ENCODE results near the gene PACS2. TPM values are rescaled to one million over a fixed set of nuclear protein-coding genes. Genes with fewer than 3 reads are reported as not detected.

PACS2 gene
- total RNA-seq, 2 experiments from 2014 or later = 28.3 to 29.9 TPM

- ChIA-PET POLR2A (interaction anchor here (0.9 to 2.4 kb wide), 3 partner anchors 11 to 17 kb away, joined by 3 to 8 read pairs (median 5); partner anchors contain the start of gene TEX22), CTCF (interaction anchor here (0.8 to 2.7 kb wide), 4 partner anchors 11 to 75 kb away, joined by 3 to 13 read pairs (median 6); no protein-coding TSS in a partner anchor)
- H3K27ac Mint-ChIP-seq = no peak overlapping the region
- peaks cover 7% of the 10 kb centered on the region for H3K4me1 Mint-ChIP-seq
- H3K4me3 Mint-ChIP-seq = peak overlapping the region; percentile 58
- DNase-seq = peak; percentile 64
- no peaks in the 10 kb centered on the region for H3K9me3 Mint-ChIP-seq
- H3K27me3 Mint-ChIP-seq = peaks cover 33% of the 10 kb centered on the region
- no peaks in the 10 kb centered on the region for H3K36me3 Mint-ChIP-seq (ENCODE audit: low read depth)
These were observed 100.2 kb downstream of the PACS2 start for GRCh38 chr14:105414456-105415371.

- POLR2A ChIA-PET = interaction anchor here (0.9 to 1.7 kb wide), 3 partner anchors 12 to 18 kb away, joined by 3 to 5 read pairs (median 4); partner anchors contain the start of gene TEX22
- no peak for DNase-seq
- no peak overlapping the region for H3K27ac Mint-ChIP-seq
These were observed 101.2 kb downstream of the PACS2 start for GRCh38 chr14:105415481-105416428.

GRCh38 chr14:105416671-105417070 is 102.1 kb downstream of the PACS2 start:
- POLR2A ChIA-PET = interaction anchor here (1.2 to 1.7 kb wide), 2 partner anchors 12 to 19 kb away, joined by 3 to 4 read pairs; no protein-coding TSS in a partner anchor
- peaks cover 18% of the 10 kb centered on the region for H3K27me3 Mint-ChIP-seq

More at GRCh38 chr14:105415481-105416428, 101.2 kb downstream of the PACS2 start:
- Mint-ChIP-seq H3K4me3 (peak overlapping the region; percentile 58), H3K36me3 (ENCODE audit: low read depth) (no peaks in the 10 kb centered on the region), H3K9me3 (no peaks in the 10 kb centered on the region), H3K4me1 (peaks cover 8% of the 10 kb centered on the region), H3K27me3 (peaks cover 24% of the 10 kb centered on the region)
- CTCF ChIA-PET = interaction anchor here (0.8 to 2.7 kb wide), 4 partner anchors 12 to 74 kb away, joined by 3 to 13 read pairs (median 6); no protein-coding TSS in a partner anchor

GRCh38 chr14:105417690-105418121 is 103.2 kb downstream of the PACS2 start:
- Mint-ChIP-seq H3K27ac (no peak overlapping the region), H3K9me3 (no peaks in the 10 kb centered on the region), H3K27me3 (peaks cover 14% of the 10 kb centered on the region), H3K4me1 (peaks cover 24% of the 10 kb centered on the region), H3K4me3 (peak overlapping the region; percentile 21), H3K36me3 (ENCODE audit: low read depth) (no peaks in the 10 kb centered on the region)
- DNase-seq = no peak
- ChIA-PET CTCF (interaction anchor here (1.1 to 1.3 kb wide), 2 partner anchors 28 to 71 kb away, joined by 3 to 4 read pairs; no protein-coding TSS in a partner anchor), POLR2A (interaction anchor here (0.9 to 2.5 kb wide), 5 partner anchors 13 to 72 kb away, joined by 3 to 12 read pairs (median 6); no protein-coding TSS in a partner anchor)

More at GRCh38 chr14:105416671-105417070, 102.1 kb downstream of the PACS2 start:
- no peak overlapping the region for H3K4me3 Mint-ChIP-seq
- CTCF ChIA-PET = interaction anchor here (1.3 to 2.7 kb wide), 3 partner anchors 13 to 65 kb away, joined by 3 to 13 read pairs (median 5); no protein-coding TSS in a partner anchor
- H3K9me3 Mint-ChIP-seq = no peaks in the 10 kb centered on the region
- no peak for DNase-seq
- peaks cover 15% of the 10 kb centered on the region for H3K4me1 Mint-ChIP-seq
- H3K36me3 Mint-ChIP-seq (ENCODE audit: low read depth) = no peaks in the 10 kb centered on the region
- H3K27ac Mint-ChIP-seq = no peak overlapping the region

- no peak for DNase-seq
- Mint-ChIP-seq H3K4me1 (peaks cover 27% of the 10 kb centered on the region), H3K4me3 (peak overlapping the region; percentile 63), H3K9me3 (no peaks in the 10 kb centered on the region), H3K36me3 (ENCODE audit: low read depth) (peaks cover under 1% of the 10 kb centered on the region), H3K27me3 (peaks cover 6% of the 10 kb centered on the region), H3K27ac (no peak overlapping the region)
- CTCF ChIA-PET = interaction anchor here (0.9 to 1.1 kb wide), 2 partner anchors 62 to 71 kb away, joined by 3 to 4 read pairs; no protein-coding TSS in a partner anchor
- POLR2A ChIA-PET = interaction anchor here (0.9 to 2.5 kb wide), 4 partner anchors 14 to 71 kb away, joined by 3 to 12 read pairs (median 8); no protein-coding TSS in a partner anchor
These were observed 104.0 kb downstream of the PACS2 start for GRCh38 chr14:105418269-105419194.

GRCh38 chr14:105419195-105420091 is 104.9 kb downstream of the PACS2 start, which contains the start of gene MTA1:
MTA1 (plus strand) TSS chr14:105419827; CDS start chr14:105420036, 209 bp downstream.
- H3K4me3 Mint-ChIP-seq = peak within 1 kb of the TSS; percentile 85
- H3K27ac Mint-ChIP-seq = peak within 1 kb of the TSS; percentile 75
- CTCF ChIA-PET = interaction anchor here (0.6 to 0.9 kb wide), 2 partner anchors 21 to 61 kb away, joined by 3 read pairs; no protein-coding TSS in a partner anchor
- peaks cover 3% of the 10 kb centered on the region for H3K36me3 Mint-ChIP-seq (ENCODE audit: low read depth)
- peaks cover 4% of the 10 kb centered on the region for H3K27me3 Mint-ChIP-seq
- H3K9me3 Mint-ChIP-seq = no peaks in the 10 kb centered on the region
- DNase-seq = peak; percentile 56
- POLR2A ChIA-PET = interaction anchor here (1.2 to 2.5 kb wide), 3 partner anchors 15 to 70 kb away, joined by 3 to 12 read pairs (median 9); no protein-coding TSS in a partner anchor
- peaks cover 27% of the 10 kb centered on the region for H3K4me1 Mint-ChIP-seq

GRCh38 chr14:105420101-105420973 is 105.8 kb downstream of the PACS2 start:
- peaks cover 3% of the 10 kb centered on the region for H3K36me3 Mint-ChIP-seq (ENCODE audit: low read depth)
- peak overlapping the region; percentile 75 for H3K27ac Mint-ChIP-seq
- ChIA-PET CTCF (no interaction called here), POLR2A (interaction anchor here (0.9 to 1.7 kb wide), 2 partner anchors 23 to 72 kb away, joined by 3 to 6 read pairs; no protein-coding TSS in a partner anchor)
- peak overlapping the region; percentile 85 for H3K4me3 Mint-ChIP-seq
- H3K27me3 Mint-ChIP-seq = peaks cover 2% of the 10 kb centered on the region
- H3K9me3 Mint-ChIP-seq = no peaks in the 10 kb centered on the region
- no peak for DNase-seq
- H3K4me1 Mint-ChIP-seq = peaks cover 25% of the 10 kb centered on the region

- POLR2A ChIA-PET = interaction anchor here (0.9 to 1.7 kb wide), 2 partner anchors 23 to 72 kb away, joined by 3 to 6 read pairs; no protein-coding TSS in a partner anchor
- H3K4me3 Mint-ChIP-seq = peak overlapping the region; percentile 85
These were observed 106.6 kb downstream of the PACS2 start for GRCh38 chr14:105420974-105421674.

More at GRCh38 chr14:105420974-105421674, 106.6 kb downstream of the PACS2 start:
- Mint-ChIP-seq H3K36me3 (ENCODE audit: low read depth) (peaks cover 6% of the 10 kb centered on the region), H3K27ac (peak overlapping the region; percentile 75), H3K9me3 (no peaks in the 10 kb centered on the region), H3K27me3 (peaks cover 2% of the 10 kb centered on the region), H3K4me1 (peaks cover 25% of the 10 kb centered on the region)
- DNase-seq = no peak
- CTCF ChIA-PET = no interaction called here

Data from activated CD4-positive, alpha-beta memory T cell treated with anti-CD3 and anti-CD28 coated beads, Interleukin-2, amount 10 ng/mL, durations not matched to agents 7 days and 5 days (primary cell).